Stimulated activated CD4-positive, alpha-beta T cell treated with anti-CD3 and anti-CD28 coated beads, Interleukin-4, amount 100 ng/mL, for 48 hours (primary cell): ENCODE measurements around the gene ZDHHC11B.
"Not testable (repeated sequence)": the region's sequence is repeated elsewhere in the genome, so short reads cannot be mapped to it uniquely, and the experiment has no call there.

Experiments used
- DNase-seq, 2 donors: peaks; one replicate each; pipeline ENCODE4 v3.0.0-alpha.2; 2020; ENCODE audit warnings: low read depth in 2 of 2

The ZDHHC11B gene

GRCh38 chr5:753567-754142 lies 30.9 kb downstream of the ZDHHC11B start:
- DNase-seq: not testable (repeated sequence)

- DNase-seq: not testable (repeated sequence)
Measured at GRCh38 chr5:752532-753115, 31.9 kb downstream of the ZDHHC11B start.

GRCh38 chr5:751992-752391 lies 32.5 kb downstream of the ZDHHC11B start:
- DNase-seq: not testable (repeated sequence)

- no peak for DNase-seq
Measured at GRCh38 chr5:751496-751895, 33.0 kb downstream of the ZDHHC11B start.

- DNase-seq: not testable (repeated sequence)
Measured at GRCh38 chr5:750226-750625, 34.3 kb downstream of the ZDHHC11B start.

- no peak for DNase-seq
Measured at GRCh38 chr5:749101-749670, 35.3 kb downstream of the ZDHHC11B start.

- not testable (repeated sequence) for DNase-seq
Measured at GRCh38 chr5:748011-748980, 36.2 kb downstream of the ZDHHC11B start.

GRCh38 chr5:747303-747844 lies 37.2 kb downstream of the ZDHHC11B start:
- DNase-seq: not testable (repeated sequence)

- no peak for DNase-seq
Measured at GRCh38 chr5:746258-746761, 38.2 kb downstream of the ZDHHC11B start.

GRCh38 chr5:745272-746142 lies 39.0 kb downstream of the ZDHHC11B start:
- not testable (repeated sequence) for DNase-seq

GRCh38 chr5:743696-744404 lies 40.7 kb downstream of the ZDHHC11B start:
- DNase-seq: not testable (repeated sequence)

GRCh38 chr5:742276-742675 lies 42.3 kb downstream of the ZDHHC11B start:
- DNase-seq: not testable (repeated sequence)

- not testable (repeated sequence) for DNase-seq
Measured at GRCh38 chr5:734145-734544, 50.4 kb downstream of the ZDHHC11B start.

- not testable (repeated sequence) for DNase-seq
Measured at GRCh38 chr5:732754-733454, 51.6 kb downstream of the ZDHHC11B start.

- DNase-seq: not testable (repeated sequence)
Measured at GRCh38 chr5:729225-729624, 55.3 kb downstream of the ZDHHC11B start.

GRCh38 chr5:727087-727486 lies 57.4 kb downstream of the ZDHHC11B start:
- DNase-seq: not testable (repeated sequence)

- DNase-seq: not testable (repeated sequence)
Measured at GRCh38 chr5:723865-724264, 60.7 kb downstream of the ZDHHC11B start.

GRCh38 chr5:723309-723708 lies 61.2 kb downstream of the ZDHHC11B start:
- DNase-seq: not testable (repeated sequence)

GRCh38 chr5:719379-719778 lies 65.2 kb downstream of the ZDHHC11B start:
- DNase-seq: not testable (repeated sequence)
